HepG2 (cell line): ENCODE results near the gene SMIM8.

Source experiments
- CHD2 ChIP-seq: IDR thresholded peaks from 2 replicates; pipeline ENCODE4 v1.6.1; 2011; ENCODE audit warnings: low read depth, low read length, improper control_type of control experiment
- EP300 ChIP-seq, 3 experiments: sonication (generic) in 1 of 3; formaldehyde crosslinking in 1 of 3; IDR thresholded peaks; 2 replicates each; pipeline versions ENCODE4 v1.5.1 to v1.6.1; 2011 to 2020; ENCODE audit warnings: low read depth in 2 of 3, low read length in 2 of 3, borderline replicate concordance in 1 of 3, improper control_type of control experiment in 1 of 3, mild to moderate bottlenecking in 1 of 3, missing genetic modification reagents in 1 of 3, moderate library complexity in 1 of 3
- NFYB ChIP-seq: sonication (generic); formaldehyde crosslinking; IDR thresholded peaks from 2 replicates; pipeline ENCODE4 v1.4.0; 2020; ENCODE audit warnings: missing genetic modification reagents
- SP4 ChIP-seq: sonication (generic); formaldehyde crosslinking; IDR thresholded peaks from 2 replicates; pipeline ENCODE4 v1.8.1; 2023; ENCODE audit warnings: mild to moderate bottlenecking, missing genetic modification reagents
- ZNF446 ChIP-seq: sonication (generic); formaldehyde crosslinking; IDR thresholded peaks from 2 replicates; pipeline ENCODE4 v1.5.0; 2020; ENCODE audit warnings: mild to moderate bottlenecking, missing genetic modification reagents
- ZNF83 ChIP-seq: sonication (generic); formaldehyde crosslinking; IDR thresholded peaks from 2 replicates; pipeline ENCODE4 v1.4.0; 2020; ENCODE audit warnings: missing genetic modification reagents, mild to moderate bottlenecking, borderline replicate concordance
- TF ChIP-seq, protein P1 (sequence below): sonication (generic); formaldehyde crosslinking; IDR thresholded peaks from 2 replicates; pipeline ENCODE4 v1.5.0; 2020; ENCODE audit warnings: mild to moderate bottlenecking, missing genetic modification reagents, moderate library complexity

DNA sequence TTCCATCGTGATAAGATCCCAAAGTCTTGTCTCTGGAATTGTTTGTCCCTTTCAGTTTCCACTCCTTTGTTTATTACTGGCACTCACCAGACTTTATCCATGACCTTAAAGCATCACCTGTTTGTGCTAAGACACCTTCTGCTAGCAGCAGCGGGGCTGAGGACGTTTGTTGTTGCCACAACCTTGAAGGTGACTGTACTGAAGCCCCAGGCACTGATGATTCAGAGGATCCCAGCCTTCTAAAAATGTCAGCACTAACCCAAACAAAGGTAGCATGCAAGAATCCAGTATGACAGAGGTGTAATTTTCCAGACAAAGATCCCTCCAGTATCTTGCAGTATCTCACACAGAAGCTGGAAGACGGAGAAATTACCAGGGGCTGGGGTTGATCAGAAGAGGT, 28.9 kb upstream of the SMIM8 start:
- TF ChIP-seq, protein P1, sequence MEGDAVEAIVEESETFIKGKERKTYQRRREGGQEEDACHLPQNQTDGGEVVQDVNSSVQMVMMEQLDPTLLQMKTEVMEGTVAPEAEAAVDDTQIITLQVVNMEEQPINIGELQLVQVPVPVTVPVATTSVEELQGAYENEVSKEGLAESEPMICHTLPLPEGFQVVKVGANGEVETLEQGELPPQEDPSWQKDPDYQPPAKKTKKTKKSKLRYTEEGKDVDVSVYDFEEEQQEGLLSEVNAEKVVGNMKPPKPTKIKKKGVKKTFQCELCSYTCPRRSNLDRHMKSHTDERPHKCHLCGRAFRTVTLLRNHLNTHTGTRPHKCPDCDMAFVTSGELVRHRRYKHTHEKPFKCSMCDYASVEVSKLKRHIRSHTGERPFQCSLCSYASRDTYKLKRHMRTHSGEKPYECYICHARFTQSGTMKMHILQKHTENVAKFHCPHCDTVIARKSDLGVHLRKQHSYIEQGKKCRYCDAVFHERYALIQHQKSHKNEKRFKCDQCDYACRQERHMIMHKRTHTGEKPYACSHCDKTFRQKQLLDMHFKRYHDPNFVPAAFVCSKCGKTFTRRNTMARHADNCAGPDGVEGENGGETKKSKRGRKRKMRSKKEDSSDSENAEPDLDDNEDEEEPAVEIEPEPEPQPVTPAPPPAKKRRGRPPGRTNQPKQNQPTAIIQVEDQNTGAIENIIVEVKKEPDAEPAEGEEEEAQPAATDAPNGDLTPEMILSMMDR (CRISPR knock-in tag) = no peak
- TF ChIP-seq NFYB (CRISPR knock-in tag) (no peak), CHD2 (no peak), EP300 (IDR thresholded peaks at IDR 0.05; ENCODE audit: low read depth in 2 of 2, low read length in 2 of 2) (no peak), EP300 (CRISPR knock-in tag; IDR thresholded peaks at IDR 0.05; ENCODE audit: borderline replicate concordance) (no peak), SP4 (CRISPR knock-in tag) (no peak), ZNF83 (CRISPR knock-in tag) (no peak), ZNF446 (no peak)
